ENCODE measurements around the gene KRT39.

Gene KRT39

GRCh38 chr17:40951011-40951622 is 15.6 kb downstream of the KRT39 start:
- TF ChIP-seq, protein P1, sequence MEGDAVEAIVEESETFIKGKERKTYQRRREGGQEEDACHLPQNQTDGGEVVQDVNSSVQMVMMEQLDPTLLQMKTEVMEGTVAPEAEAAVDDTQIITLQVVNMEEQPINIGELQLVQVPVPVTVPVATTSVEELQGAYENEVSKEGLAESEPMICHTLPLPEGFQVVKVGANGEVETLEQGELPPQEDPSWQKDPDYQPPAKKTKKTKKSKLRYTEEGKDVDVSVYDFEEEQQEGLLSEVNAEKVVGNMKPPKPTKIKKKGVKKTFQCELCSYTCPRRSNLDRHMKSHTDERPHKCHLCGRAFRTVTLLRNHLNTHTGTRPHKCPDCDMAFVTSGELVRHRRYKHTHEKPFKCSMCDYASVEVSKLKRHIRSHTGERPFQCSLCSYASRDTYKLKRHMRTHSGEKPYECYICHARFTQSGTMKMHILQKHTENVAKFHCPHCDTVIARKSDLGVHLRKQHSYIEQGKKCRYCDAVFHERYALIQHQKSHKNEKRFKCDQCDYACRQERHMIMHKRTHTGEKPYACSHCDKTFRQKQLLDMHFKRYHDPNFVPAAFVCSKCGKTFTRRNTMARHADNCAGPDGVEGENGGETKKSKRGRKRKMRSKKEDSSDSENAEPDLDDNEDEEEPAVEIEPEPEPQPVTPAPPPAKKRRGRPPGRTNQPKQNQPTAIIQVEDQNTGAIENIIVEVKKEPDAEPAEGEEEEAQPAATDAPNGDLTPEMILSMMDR (IDR thresholded peaks at IDR 0.05; ENCODE audit: low read depth, low read length), result no peak
- no peaks in the 10 kb centered on the region for H3K27me3 ChIP-seq (ENCODE audit: insufficient read depth, low read depth, severe bottlenecking)
- no peaks in the 10 kb centered on the region for H3K36me3 ChIP-seq
- H3K9me3 ChIP-seq (ENCODE audit: severe bottlenecking), result no peaks in the 10 kb centered on the region
- no peak overlapping the region for H3K4me3 ChIP-seq (ENCODE audit: low read depth, low read length)
- no peak for DNase-seq
- no peak overlapping the region for H3K27ac ChIP-seq

DNA sequence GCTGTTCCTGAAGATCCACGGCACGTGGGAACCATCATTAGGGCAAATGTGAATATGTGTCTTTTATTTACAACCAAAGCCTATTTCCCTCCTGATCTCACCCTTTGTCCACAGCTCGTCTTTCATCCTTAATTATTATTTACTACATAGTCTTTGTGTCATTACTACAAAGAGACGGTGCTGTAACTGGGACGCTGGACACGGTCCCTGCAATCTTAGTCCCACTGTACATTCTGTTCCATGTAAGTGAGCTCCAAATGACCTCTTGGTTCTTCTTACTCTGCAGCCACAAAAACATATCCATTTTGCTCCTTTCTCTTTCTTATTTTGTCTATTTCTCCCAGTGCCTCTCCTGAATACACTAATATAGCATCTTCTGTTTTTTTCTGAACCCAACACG is 16.6 kb downstream of the KRT39 start:
- Histone ChIP-seq H3K27ac (no peak overlapping the region), H3K4me3 (ENCODE audit: low read depth, low read length) (no peak overlapping the region), H3K36me3 (no peaks in the 10 kb centered on the region), H3K9me3 (ENCODE audit: severe bottlenecking) (no peaks in the 10 kb centered on the region), H3K27me3 (ENCODE audit: insufficient read depth, low read depth, severe bottlenecking) (no peaks in the 10 kb centered on the region)
- DNase-seq, result no peak
- TF ChIP-seq, protein P1 (IDR thresholded peaks at IDR 0.05; ENCODE audit: low read depth, low read length), result no peak

GRCh38 chr17:40949418-40949817 is 17.3 kb downstream of the KRT39 start:
- H3K4me3 ChIP-seq (ENCODE audit: low read depth, low read length), result no peak overlapping the region
- TF ChIP-seq, protein P1 (IDR thresholded peaks at IDR 0.05; ENCODE audit: low read depth, low read length), result no peak
- no peak overlapping the region for H3K27ac ChIP-seq
- H3K36me3 ChIP-seq, result no peaks in the 10 kb centered on the region
- no peaks in the 10 kb centered on the region for H3K9me3 ChIP-seq (ENCODE audit: severe bottlenecking)
- DNase-seq, result no peak
- no peaks in the 10 kb centered on the region for H3K27me3 ChIP-seq (ENCODE audit: insufficient read depth, low read depth, severe bottlenecking)

DNA sequence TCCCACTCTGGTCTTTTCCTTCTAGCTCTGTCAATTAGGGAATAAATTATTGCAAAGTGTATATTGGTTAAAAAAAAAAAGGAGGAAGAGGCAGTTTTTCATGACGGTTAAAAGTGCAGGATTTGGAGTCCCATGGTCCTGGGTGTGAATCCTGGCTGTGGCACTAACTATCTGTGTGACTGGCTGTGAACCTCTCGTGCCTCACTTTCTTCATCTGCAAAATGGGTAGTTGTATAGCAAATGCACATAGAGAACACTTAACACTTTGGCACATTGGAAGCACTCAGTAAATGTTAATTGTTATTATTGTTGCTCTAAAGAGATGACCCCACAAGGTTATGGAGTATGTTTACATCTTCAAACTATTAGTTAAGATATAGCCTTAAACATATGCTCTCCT is 18.8 kb downstream of the KRT39 start:
- H3K27me3 ChIP-seq (ENCODE audit: insufficient read depth, low read depth, severe bottlenecking), result no peaks in the 10 kb centered on the region
- H3K36me3 ChIP-seq, result no peaks in the 10 kb centered on the region
- peaks cover 2% of the 10 kb centered on the region for H3K9me3 ChIP-seq (ENCODE audit: severe bottlenecking)
- no peak for DNase-seq
- H3K4me3 ChIP-seq (ENCODE audit: low read depth, low read length), result no peak overlapping the region
- H3K27ac ChIP-seq, result no peak overlapping the region
- TF ChIP-seq, protein P1 (IDR thresholded peaks at IDR 0.05; ENCODE audit: low read depth, low read length), result no peak

DNA sequence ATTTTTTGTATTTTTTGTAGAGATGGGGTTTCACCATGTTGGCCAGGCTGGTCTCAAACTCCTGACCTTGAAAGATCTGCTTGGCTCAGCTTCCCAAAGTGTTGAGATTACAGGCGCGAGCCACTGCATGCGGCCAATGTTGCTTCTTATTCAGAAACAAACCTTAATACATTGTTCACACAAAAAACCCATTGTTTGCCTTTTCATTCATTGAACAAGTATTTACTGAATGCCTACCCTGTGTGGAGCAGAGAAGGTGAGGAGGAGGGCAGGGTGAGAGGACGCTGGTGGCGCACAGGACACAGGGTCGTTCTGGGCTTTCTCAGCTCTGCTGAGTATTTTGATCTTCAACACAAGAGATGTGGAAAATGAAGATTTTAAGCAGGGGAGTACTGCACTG is 21.3 kb downstream of the KRT39 start:
- no peaks in the 10 kb centered on the region for H3K36me3 ChIP-seq
- no peak for DNase-seq
- peaks cover 4% of the 10 kb centered on the region for H3K9me3 ChIP-seq (ENCODE audit: severe bottlenecking)
- H3K27me3 ChIP-seq (ENCODE audit: insufficient read depth, low read depth, severe bottlenecking), result no peaks in the 10 kb centered on the region
- TF ChIP-seq, protein P1 (IDR thresholded peaks at IDR 0.05; ENCODE audit: low read depth, low read length), result no peak
- no peak overlapping the region for H3K27ac ChIP-seq
- no peak overlapping the region for H3K4me3 ChIP-seq (ENCODE audit: low read depth, low read length)

DNA sequence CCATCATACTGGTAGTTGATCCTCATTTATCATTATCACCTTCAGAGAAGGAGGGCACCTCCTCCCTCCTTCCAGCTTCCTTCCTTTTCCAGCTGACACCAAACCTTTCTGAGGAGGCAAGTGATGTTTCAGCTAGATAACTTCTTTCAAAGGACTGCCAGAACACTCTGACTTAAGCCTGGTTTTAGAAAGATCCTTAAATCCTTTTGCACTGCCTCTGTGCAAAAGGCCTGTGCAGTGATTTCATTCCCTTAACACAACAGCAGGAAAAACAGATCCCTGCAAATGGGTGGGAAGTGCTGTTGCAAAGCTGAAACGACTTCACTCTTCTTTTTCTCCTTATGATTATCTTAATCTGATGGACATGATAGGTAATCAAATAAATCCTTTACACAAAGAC is 22.2 kb downstream of the KRT39 start:
- DNase-seq, result no peak

More for the DNA sequence above, 22.2 kb downstream of the KRT39 start:
- Histone ChIP-seq H3K9me3 (ENCODE audit: severe bottlenecking) (peaks cover 4% of the 10 kb centered on the region), H3K36me3 (no peaks in the 10 kb centered on the region), H3K4me3 (ENCODE audit: low read depth, low read length) (no peak overlapping the region), H3K27ac (no peak overlapping the region; the same call in 1 of the 2 replicates), H3K27me3 (ENCODE audit: insufficient read depth, low read depth, severe bottlenecking) (no peaks in the 10 kb centered on the region)
- TF ChIP-seq, protein P1 (IDR thresholded peaks at IDR 0.05; ENCODE audit: low read depth, low read length), result no peak

Data from WERI-Rb-1 (cell line).